ENCODE results near the gene ZNF48. TPM values are rescaled to one million over a fixed set of nuclear protein-coding genes. Genes with fewer than 3 reads are reported as not detected.

The ZNF48 gene
- total and polyA plus RNA-seq, 12 donors = 2.2 to 8.0 (median 5.4) TPM

DNA sequence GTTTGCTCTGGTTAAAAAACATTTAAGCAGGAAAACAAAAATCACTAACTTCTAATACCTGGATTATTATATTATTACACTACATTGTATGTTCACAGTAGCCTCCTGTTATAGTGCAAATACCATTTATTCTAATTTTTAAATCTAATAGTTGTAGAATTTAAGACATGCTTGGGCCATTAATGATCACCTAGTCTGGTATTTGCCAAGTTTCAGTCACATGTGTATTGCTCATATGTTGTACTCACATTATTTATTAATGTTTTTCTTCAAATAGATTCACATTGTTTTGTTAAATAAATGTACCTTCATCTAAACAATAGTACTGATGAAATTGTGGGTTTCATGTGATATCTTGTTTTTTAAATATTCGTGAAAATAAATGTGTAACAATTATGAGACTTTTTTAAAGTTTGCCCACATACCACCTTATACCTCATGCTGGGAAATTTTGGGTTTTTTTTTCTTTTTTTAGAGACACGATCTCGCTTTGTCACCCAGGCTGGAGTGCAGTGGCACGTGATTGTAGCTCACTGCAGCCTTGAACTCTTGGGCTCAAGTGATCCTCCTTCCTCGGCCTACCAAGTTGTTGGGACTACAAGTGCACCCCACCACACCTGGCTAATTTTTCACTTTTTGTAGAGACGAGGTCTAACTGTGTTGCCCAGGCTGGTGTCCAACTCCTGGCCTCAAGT, 18.0 kb downstream of the ZNF48 start:
- ATAC-seq (no peak), DNase-seq (no peak)
- Histone ChIP-seq H3K27me3 (no peaks in the 10 kb centered on the region), H3K9me3 (no peaks in the 10 kb centered on the region), H3K27ac (peak overlapping the region in 3 of 10 donors; percentile 1 to 50 (median 32)), H3K4me3 (no peak overlapping the region), H3K4me1 (peaks cover 7 to 33% (median 18%) of the 10 kb centered on the region in 9 donors), H3K36me3 (peaks cover 0 to 47% (median 0%) of the 10 kb centered on the region in 9 donors)
- WGBS, 2 donors = 87 to 89% methylated on average over 6 of the region's 6 CpGs
- TF ChIP-seq, protein P1, sequence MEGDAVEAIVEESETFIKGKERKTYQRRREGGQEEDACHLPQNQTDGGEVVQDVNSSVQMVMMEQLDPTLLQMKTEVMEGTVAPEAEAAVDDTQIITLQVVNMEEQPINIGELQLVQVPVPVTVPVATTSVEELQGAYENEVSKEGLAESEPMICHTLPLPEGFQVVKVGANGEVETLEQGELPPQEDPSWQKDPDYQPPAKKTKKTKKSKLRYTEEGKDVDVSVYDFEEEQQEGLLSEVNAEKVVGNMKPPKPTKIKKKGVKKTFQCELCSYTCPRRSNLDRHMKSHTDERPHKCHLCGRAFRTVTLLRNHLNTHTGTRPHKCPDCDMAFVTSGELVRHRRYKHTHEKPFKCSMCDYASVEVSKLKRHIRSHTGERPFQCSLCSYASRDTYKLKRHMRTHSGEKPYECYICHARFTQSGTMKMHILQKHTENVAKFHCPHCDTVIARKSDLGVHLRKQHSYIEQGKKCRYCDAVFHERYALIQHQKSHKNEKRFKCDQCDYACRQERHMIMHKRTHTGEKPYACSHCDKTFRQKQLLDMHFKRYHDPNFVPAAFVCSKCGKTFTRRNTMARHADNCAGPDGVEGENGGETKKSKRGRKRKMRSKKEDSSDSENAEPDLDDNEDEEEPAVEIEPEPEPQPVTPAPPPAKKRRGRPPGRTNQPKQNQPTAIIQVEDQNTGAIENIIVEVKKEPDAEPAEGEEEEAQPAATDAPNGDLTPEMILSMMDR (IDR thresholded peaks at IDR 0.05) = no peak
- intact Hi-C loops (cut with DNase I) = loop anchor here in 3 of 10 donors (10.0 kb wide), 3 partner anchors 58 to 348 kb away; partner anchors contain the start of genes ALDOA (in 1 of the 3), CD2BP2 (in 1 of the 3) and ZNF689 (in 1 of the 3)

DNA sequence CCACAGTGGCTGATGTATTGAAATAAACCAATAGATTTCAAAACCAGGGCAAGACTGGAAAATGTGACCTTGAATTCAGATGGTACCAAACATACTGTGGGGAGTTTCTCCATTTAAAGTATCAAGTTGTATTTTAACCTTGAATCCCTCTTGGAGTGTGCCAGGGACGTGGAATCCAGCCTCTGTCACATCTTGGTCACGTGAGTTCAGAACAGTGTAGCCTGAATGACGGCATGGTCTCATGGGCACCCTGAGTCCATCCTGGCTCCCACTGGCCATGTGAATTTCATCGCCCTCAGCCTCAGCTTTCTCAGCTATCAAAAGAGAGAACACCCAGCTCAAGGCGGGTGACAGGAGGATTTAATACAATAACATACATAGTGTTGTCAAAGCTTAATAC, 18.9 kb downstream of the ZNF48 start:
- H3K27ac ChIP-seq = peak overlapping the region in 5 of 10 donors; percentile 1 to 57 (median 32)
- TF ChIP-seq, protein P1 (IDR thresholded peaks at IDR 0.05) = no peak
- H3K4me3 ChIP-seq = no peak overlapping the region
- intact Hi-C loops (cut with DNase I) = loop anchor here in 3 of 10 donors (10.0 kb wide), 3 partner anchors 59 to 349 kb away; partner anchors contain the start of genes ALDOA (in 1 of the 3), CD2BP2 (in 1 of the 3) and ZNF689 (in 1 of the 3)
- H3K27me3 ChIP-seq = no peaks in the 10 kb centered on the region
- whole genome bisulfite sequencing, 2 donors = 63 to 70% methylated on average over 5 of the region's 5 CpGs
- H3K9me3 ChIP-seq = no peaks in the 10 kb centered on the region
- peaks cover 0 to 44% (median 0%) of the 10 kb centered on the region in 9 donors for H3K36me3 ChIP-seq
- peaks cover 8 to 27% (median 19%) of the 10 kb centered on the region in 9 donors for H3K4me1 ChIP-seq
- ATAC-seq (no peak), DNase-seq (no peak)

DNA sequence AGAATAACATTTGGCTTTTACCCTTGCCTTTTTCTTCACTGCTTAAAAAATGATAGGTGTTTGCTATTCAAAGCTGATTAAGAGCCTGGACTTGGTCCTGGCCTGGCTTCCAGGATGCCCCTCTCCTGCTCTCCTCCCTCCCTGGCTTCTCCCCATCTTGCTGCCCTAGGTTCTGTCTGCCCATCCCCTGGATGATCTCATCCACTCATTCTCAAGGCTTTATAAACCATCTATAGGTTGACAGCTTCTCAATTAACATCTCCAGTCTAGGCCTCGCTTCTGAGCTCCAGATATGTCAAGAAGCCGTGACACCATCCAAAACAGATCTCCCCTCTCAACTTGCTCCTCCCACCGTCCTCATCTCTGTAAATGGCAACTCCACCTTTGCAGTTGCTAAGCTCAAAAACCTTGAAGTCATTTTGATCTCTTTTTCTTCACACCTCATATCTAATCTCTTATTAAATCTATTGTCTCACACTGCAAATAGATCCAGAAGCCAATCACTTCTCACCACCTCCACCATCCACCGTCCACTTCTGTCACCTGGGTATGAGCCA, 20.9 kb downstream of the ZNF48 start:
- Histone ChIP-seq H3K4me1 (peaks cover 3 to 17% (median 11%) of the 10 kb centered on the region in 9 donors), H3K27ac (no peak overlapping the region), H3K36me3 (peaks cover 0 to 39% (median 0%) of the 10 kb centered on the region in 9 donors), H3K27me3 (no peaks in the 10 kb centered on the region), H3K4me3 (no peak overlapping the region), H3K9me3 (no peaks in the 10 kb centered on the region)
- WGBS, 2 donors = 84 to 91% methylated on average over 4 of the region's 4 CpGs
- intact Hi-C loops (cut with DNase I) = loop anchor here in 3 of 10 donors (10.0 kb wide), 3 partner anchors 61 to 351 kb away; partner anchors contain the start of genes ALDOA (in 1 of the 3), CD2BP2 (in 1 of the 3) and ZNF689 (in 1 of the 3)
- ATAC-seq (no peak), DNase-seq (no peak)
- TF ChIP-seq, protein P1 (IDR thresholded peaks at IDR 0.05) = no peak
